AG04449 (cell line): Measurements from ENCODE around the gene ALG11.
"Not testable (repeated sequence)": the region's sequence is repeated elsewhere in the genome, so short reads cannot be mapped to it uniquely, and the experiment has no call there.

ENCODE experiments used
- CTCF ChIA-PET: fragments of 350-600 bp; formaldehyde crosslinking; extraction: SDS; loops from one replicate; lab custom pipeline; 2021; ENCODE audit warnings: antibody characterized with exemption; lab: Yijun Ruan, JAX
- POLR2A ChIA-PET: fragments of 400-600, 350-600 bp; formaldehyde crosslinking; extraction: SDS; loops from one replicate; lab custom pipeline; 2020; ENCODE audit warnings: antibody characterized with exemption, inconsistent platforms; lab: Yijun Ruan, JAX
- DNase-seq: peaks from one replicate; pipeline ENCODE4 v3.0.0-alpha.2; 2010; ENCODE audit warnings: low read depth, low spot score
- H3K4me3 ChIP-seq: 2 replicates; pipeline ENCODE4 v1.5.1; 2011; ENCODE audit warnings: low read depth, mild to moderate bottlenecking, control low read depth, low read length
- CTCF ChIP-seq: IDR thresholded peaks from one replicate; pipeline ENCODE4 v1.5.1; 2011; ENCODE audit warnings: mild to moderate bottlenecking, moderate library complexity, low read length, control low read depth, inconsistent platforms; ENCODE audit not compliant: insufficient read depth; ENCODE audit errors: missing control alignments

Gene ALG11

GRCh38 chr13:51981355-51981754 is 30.8 kb upstream of the ALG11 start:
- no peak for TF ChIP-seq CTCF
- ChIA-PET POLR2A (no interaction called here), CTCF (no interaction called here)
- no peak overlapping the region for H3K4me3 ChIP-seq
- DNase-seq = no peak

- CTCF ChIA-PET, H3K4me3 ChIP-seq, DNase-seq: not testable (repeated sequence)
- POLR2A ChIA-PET = interaction anchor here (0.6 kb wide), 1 partner anchor 218 kb away, joined by 3 read pairs; no protein-coding TSS in a partner anchor
Measured at GRCh38 chr13:51983292-51983691, 28.9 kb upstream of the ALG11 start.

- CTCF ChIA-PET = interaction anchor here (1.3 kb wide), 1 partner anchor 16 kb away, joined by 4 read pairs; no protein-coding TSS in a partner anchor
Measured at GRCh38 chr13:51984904-51985303, 27.3 kb upstream of the ALG11 start.

GRCh38 chr13:51988988-51989618 is 23.1 kb upstream of the ALG11 start:
- no peak overlapping the region for H3K4me3 ChIP-seq
- POLR2A ChIA-PET = no interaction called here
- CTCF ChIA-PET = no interaction called here
- no peak for TF ChIP-seq CTCF
- no peak for DNase-seq

More at GRCh38 chr13:51984904-51985303, 27.3 kb upstream of the ALG11 start:
- POLR2A ChIA-PET, DNase-seq, H3K4me3 ChIP-seq: not testable (repeated sequence)

- no peak for DNase-seq
- no peak overlapping the region for H3K4me3 ChIP-seq
- ChIA-PET POLR2A (no interaction called here), CTCF (interaction anchor here (1.0 to 2.9 kb wide), 2 partner anchors 8 to 9 kb away, joined by 3 to 23 read pairs; no protein-coding TSS in a partner anchor)
- no peak for TF ChIP-seq CTCF
Measured at GRCh38 chr13:51993713-51994112, 18.5 kb upstream of the ALG11 start.

GRCh38 chr13:51995677-51996551 is 16.3 kb upstream of the ALG11 start:
- DNase-seq = no peak
- ChIA-PET POLR2A (no interaction called here), CTCF (no interaction called here)
- no peak for TF ChIP-seq CTCF
- H3K4me3 ChIP-seq = no peak overlapping the region

GRCh38 chr13:51996641-51997040 is 15.6 kb upstream of the ALG11 start:
- H3K4me3 ChIP-seq = no peak overlapping the region
- no peak for DNase-seq
- POLR2A ChIA-PET = no interaction called here
- no peak for TF ChIP-seq CTCF
- CTCF ChIA-PET = interaction anchor here (0.7 to 1.0 kb wide), 3 partner anchors 10 to 132 kb away, joined by 3 read pairs; partner anchors contain the start of gene NEK5
